NT2/D1 (cell line): Measurements from ENCODE around the gene KRT76.

ENCODE experiments used
- SUZ12 ChIP-seq: IDR thresholded peaks from 2 replicates; pipeline ENCODE4 v1.6.1; 2011; ENCODE audit not compliant: insufficient read length, insufficient read depth; ENCODE audit errors: extremely low read depth
- YY1 ChIP-seq: IDR thresholded peaks from 2 replicates; pipeline ENCODE4 v1.6.1; 2011; ENCODE audit not compliant: insufficient read length, insufficient read depth
- ZNF274 ChIP-seq: IDR thresholded peaks from 2 replicates; pipeline ENCODE4 v1.6.1; 2011; ENCODE audit warnings: mild to moderate bottlenecking, low read depth, low read length

DNA sequence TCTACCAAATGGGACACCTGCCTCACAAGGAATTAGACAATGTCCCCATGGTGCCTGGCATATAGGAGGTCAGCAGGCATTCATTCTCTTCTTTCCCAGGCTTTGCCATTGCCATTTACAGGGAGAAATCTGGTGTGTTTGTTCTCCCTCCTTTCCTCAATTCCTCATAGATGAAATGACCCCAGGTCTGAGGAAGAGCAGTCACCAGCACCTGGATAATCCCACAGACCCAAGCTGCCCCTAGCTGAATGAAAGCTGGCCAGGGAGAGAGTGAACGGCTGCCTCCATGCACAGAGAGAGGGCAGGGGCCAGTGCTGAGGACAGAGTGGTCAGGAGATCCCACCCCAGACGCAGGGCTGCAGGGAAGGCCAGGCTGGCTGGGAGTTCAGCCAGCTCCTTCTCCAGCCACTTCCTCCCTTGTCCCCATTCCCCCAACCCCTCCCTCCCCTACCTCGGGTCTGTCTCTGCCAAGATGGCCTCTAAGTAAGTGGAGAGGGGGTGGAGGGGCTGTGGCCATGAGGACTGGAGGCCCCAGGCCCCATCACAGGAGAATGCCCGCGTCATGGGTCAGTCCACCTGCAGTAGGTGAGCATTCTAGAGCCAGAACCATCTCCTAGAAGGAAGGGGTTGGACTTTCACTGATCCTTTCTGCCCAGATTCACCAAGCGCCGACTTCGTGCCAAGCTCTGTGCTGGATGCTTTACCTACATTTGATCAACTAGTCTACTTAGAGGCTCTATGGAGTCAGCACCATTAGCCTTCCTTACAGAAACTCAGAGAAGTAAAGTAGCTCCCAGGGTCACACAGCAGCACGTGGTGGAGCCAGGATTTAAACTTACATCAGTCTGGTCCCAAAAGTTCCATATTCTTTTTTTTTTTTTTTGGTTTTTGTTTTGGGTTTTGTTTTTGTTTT lies 38.8 kb upstream of the KRT76 start:
- TF ChIP-seq ZNF274 (no peak), SUZ12 (no peak), YY1 (no peak)
